Ishikawa (cell line): ENCODE results near the gene USP40.

ENCODE experiments used
- CEBPB ChIP-seq: IDR thresholded peaks from 2 replicates; pipeline ENCODE4 v1.6.1; 2012
- CREB1 ChIP-seq: IDR thresholded peaks from 2 replicates; pipeline ENCODE4 v1.6.1; 2012; ENCODE audit warnings: low read depth
- FOXM1 ChIP-seq: IDR thresholded peaks from 2 replicates; pipeline ENCODE4 v1.6.1; 2012; ENCODE audit warnings: low read depth, borderline replicate concordance
- TAF1 ChIP-seq: IDR thresholded peaks from 2 replicates; pipeline ENCODE4 v1.6.1; 2012; ENCODE audit warnings: low read depth, mild to moderate bottlenecking
- TEAD4 ChIP-seq: IDR thresholded peaks from 2 replicates; pipeline ENCODE4 v1.6.1; 2012
- YY1 ChIP-seq: IDR thresholded peaks from 2 replicates; pipeline ENCODE4 v1.6.1; 2012; ENCODE audit warnings: low read depth
- TF ChIP-seq, protein P1 (sequence below): IDR thresholded peaks from 2 replicates; pipeline ENCODE4 v1.6.1; 2012; ENCODE audit warnings: low read depth, mild to moderate bottlenecking
- TF ChIP-seq, protein P2 (sequence below): IDR thresholded peaks from 2 replicates; pipeline ENCODE4 v1.6.1; 2012

DNA sequence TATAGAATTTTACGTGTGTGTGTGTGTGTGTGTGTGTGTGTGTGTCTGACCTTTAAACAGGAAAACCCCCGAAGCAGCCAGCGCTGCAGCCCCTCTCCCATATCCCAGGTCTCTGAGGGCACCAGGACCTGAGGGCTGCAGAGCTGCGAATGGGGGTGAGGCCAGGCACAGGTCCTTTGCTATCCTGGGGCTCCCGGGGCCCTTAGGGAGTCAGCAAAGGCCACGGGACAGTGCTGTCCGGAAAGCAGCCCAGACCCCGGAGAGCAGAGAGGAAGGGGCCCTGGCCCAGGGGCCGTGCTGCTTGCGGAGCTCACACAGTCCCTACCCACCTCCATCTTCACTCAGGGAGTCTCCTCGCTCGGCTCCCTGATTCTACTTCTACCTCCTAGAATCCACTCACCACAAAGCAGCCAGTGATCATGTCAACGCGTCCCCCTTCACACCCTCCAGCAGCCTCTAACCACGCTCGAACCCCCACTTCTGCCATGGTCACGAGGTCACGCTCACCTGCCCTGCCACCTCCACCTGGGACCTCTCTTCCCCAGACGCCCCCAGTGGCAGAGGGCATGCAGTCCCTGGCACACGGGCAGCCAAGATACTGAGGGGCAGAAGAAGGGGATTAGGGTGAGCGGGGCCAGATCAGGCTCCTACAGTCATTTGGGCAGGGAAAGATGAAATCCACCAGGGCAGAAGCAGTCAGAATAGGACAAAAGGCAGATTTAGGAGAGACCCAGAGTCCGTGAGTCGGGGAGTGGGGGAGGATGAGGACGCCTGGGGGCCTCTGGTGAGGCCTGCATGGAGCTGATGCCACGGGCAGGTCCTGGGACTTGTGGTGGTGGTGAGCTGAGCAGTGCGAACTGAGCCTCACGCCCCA, 86.7 kb downstream of the USP40 start:
- TF ChIP-seq YY1 (no peak), TEAD4 (no peak), CEBPB (no peak), TAF1 (no peak), FOXM1 (no peak), CREB1 (no peak)
- TF ChIP-seq, protein P1, sequence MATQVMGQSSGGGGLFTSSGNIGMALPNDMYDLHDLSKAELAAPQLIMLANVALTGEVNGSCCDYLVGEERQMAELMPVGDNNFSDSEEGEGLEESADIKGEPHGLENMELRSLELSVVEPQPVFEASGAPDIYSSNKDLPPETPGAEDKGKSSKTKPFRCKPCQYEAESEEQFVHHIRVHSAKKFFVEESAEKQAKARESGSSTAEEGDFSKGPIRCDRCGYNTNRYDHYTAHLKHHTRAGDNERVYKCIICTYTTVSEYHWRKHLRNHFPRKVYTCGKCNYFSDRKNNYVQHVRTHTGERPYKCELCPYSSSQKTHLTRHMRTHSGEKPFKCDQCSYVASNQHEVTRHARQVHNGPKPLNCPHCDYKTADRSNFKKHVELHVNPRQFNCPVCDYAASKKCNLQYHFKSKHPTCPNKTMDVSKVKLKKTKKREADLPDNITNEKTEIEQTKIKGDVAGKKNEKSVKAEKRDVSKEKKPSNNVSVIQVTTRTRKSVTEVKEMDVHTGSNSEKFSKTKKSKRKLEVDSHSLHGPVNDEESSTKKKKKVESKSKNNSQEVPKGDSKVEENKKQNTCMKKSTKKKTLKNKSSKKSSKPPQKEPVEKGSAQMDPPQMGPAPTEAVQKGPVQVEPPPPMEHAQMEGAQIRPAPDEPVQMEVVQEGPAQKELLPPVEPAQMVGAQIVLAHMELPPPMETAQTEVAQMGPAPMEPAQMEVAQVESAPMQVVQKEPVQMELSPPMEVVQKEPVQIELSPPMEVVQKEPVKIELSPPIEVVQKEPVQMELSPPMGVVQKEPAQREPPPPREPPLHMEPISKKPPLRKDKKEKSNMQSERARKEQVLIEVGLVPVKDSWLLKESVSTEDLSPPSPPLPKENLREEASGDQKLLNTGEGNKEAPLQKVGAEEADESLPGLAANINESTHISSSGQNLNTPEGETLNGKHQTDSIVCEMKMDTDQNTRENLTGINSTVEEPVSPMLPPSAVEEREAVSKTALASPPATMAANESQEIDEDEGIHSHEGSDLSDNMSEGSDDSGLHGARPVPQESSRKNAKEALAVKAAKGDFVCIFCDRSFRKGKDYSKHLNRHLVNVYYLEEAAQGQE: no peak
- TF ChIP-seq, protein P2, sequence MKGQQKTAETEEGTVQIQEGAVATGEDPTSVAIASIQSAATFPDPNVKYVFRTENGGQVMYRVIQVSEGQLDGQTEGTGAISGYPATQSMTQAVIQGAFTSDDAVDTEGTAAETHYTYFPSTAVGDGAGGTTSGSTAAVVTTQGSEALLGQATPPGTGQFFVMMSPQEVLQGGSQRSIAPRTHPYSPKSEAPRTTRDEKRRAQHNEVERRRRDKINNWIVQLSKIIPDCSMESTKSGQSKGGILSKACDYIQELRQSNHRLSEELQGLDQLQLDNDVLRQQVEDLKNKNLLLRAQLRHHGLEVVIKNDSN: no peak
